Cardiac fibroblast (primary cell): ENCODE data around the gene PRR13.

Experiments used
- DNase-seq, 2 donors: peaks; one replicate each; pipeline versions ENCODE4 v3.0.0 to v3.0.0-alpha.2; 2010; ENCODE audit warnings: low read depth in 2 of 2
- H3K4me3 ChIP-seq, 2 donors: replicated peaks in 1 of 2; 1 replicate in 1 of 2; 2 replicates in 1 of 2; pipeline ENCODE4 v1.5.1; 2011; ENCODE audit warnings: low read depth in 2 of 2, low read length in 2 of 2, mild to moderate bottlenecking in 2 of 2, moderate library complexity in 1 of 2
- TF ChIP-seq, protein P1 (sequence below): IDR thresholded peaks from one replicate; pipeline ENCODE4 v1.5.1; 2011; ENCODE audit warnings: low read depth, mild to moderate bottlenecking, low read length, inconsistent platforms

The PRR13 gene

DNA sequence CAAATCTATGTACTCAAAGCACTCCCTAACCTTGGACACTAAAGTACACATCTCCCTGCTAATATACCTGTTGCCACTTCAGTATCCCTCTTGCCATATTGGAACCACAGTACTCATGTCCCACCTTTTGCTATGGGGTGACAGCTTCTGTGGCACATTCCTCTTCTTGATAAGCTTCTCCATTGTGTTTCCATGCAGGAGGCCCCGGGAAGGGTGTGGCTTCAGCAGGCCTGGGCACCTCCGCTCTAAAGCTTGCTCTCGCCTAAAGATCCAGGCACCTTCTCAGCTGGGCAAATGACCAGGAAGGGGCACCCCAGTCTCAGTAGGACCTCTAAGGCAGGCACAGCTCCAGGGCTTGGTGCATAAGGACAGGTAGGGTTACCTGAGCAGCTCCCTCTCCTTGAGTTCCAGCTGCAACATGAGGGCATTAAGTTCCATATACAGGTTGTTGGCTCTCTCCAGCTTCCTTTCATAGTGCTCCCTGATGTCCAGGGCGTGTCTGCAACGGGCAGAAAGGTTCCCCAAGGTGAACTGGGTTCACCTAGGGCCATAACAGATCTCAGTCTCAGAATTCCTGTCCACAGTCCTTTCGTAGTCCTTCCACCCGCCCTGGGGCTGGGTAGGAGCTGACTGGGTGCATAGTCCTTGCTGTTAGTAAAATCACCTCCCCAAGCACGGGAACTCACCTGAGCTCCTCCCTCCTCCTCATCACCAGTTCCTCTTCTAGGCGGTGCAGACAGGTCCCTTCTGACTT lies 41.9 kb downstream of the PRR13 start:
- TF ChIP-seq, protein P1, sequence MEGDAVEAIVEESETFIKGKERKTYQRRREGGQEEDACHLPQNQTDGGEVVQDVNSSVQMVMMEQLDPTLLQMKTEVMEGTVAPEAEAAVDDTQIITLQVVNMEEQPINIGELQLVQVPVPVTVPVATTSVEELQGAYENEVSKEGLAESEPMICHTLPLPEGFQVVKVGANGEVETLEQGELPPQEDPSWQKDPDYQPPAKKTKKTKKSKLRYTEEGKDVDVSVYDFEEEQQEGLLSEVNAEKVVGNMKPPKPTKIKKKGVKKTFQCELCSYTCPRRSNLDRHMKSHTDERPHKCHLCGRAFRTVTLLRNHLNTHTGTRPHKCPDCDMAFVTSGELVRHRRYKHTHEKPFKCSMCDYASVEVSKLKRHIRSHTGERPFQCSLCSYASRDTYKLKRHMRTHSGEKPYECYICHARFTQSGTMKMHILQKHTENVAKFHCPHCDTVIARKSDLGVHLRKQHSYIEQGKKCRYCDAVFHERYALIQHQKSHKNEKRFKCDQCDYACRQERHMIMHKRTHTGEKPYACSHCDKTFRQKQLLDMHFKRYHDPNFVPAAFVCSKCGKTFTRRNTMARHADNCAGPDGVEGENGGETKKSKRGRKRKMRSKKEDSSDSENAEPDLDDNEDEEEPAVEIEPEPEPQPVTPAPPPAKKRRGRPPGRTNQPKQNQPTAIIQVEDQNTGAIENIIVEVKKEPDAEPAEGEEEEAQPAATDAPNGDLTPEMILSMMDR = no peak
- H3K4me3 ChIP-seq = no peak overlapping the region
- no peak for DNase-seq

GRCh38 chr12:53483979-53484377 lies 42.4 kb downstream of the PRR13 start:
- H3K4me3 ChIP-seq = no peak overlapping the region
- DNase-seq = no peak
- TF ChIP-seq, protein P1 = no peak

DNA sequence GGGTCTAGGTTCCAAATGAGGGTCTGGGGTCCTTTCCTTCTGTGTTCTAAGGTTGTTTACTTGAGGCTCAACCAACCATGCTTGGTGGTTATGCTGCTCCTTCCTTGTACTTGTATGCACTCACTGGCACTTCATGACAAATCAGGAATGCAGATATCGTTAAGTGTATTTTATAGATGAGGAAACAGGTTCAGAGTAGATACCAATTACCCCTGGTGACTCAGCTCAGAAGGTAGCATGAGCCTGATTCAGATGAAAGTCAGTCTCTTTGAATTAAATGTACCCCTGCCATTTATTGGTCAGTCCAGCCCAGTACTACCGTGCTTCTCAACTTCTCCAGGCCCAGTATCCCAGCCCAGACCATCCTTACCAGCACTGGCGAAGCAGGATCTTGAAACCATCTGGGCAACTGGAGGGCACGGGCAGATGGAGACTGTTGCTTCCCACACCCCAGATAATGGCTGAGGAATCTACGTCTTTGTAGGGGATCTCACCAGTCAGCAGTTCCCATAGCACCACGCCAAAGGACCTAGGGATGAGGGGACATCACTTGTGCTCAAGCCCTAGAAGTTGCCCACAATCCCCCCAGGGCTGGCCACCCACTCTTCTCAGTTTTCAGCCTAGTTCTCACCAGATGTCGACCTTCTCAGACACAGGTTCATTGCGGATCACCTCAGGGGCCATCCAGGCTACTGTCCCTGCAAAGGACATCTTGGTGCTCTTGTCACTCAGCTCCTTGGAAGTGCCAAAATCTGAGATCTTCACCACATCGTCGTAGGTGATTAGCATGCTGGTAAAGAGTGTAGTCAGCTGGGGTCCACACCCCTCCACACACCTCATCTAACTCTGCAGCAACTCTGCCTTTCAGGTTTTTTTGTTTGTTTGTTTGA lies 43.4 kb downstream of the PRR13 start:
- TF ChIP-seq, protein P1 = no peak
- H3K4me3 ChIP-seq = no peak overlapping the region
- no peak for DNase-seq

DNA sequence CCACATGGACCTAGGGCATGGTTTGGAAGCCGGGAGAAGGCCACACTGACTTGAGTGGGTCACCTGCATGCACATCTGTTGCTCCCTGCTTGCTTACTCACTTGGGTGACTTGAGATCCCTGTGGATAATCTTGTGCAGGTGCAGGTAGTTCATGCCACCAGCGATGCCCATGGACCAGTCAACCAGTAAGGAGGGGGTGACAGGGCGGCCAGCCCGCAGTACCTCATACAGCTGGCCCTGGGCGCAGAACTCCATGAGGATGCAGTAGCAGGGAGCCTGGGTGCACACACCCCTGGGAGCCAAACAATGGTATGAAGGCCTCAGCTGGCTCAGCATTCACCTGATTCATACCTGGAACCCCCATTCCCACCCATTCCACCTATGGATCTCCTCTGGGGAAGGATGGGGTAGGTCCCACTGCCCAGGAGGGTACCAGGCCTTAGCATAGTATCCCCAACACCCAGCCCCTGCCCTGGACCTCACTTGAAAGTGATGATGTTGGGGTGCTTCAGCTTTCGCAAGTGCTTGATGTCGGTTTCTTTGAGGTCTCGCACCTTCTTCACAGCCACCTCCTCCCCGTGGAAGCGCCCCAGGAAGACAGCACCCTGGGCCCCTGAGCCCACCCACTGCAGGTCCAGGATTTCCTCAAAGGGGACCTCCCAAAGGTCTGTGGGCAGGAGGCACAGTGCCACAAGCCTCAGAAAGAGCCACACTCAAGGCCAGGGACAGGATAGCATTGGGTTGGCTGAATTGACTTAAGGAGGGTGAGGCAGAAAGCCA lies 44.6 kb downstream of the PRR13 start:
- no peak overlapping the region for H3K4me3 ChIP-seq
- DNase-seq = no peak
- TF ChIP-seq, protein P1 = no peak

- no peak overlapping the region for H3K4me3 ChIP-seq
- no peak for DNase-seq
- TF ChIP-seq, protein P1 = no peak
These were observed 45.4 kb downstream of the PRR13 start for GRCh38 chr12:53486736-53487487.
